Measurements from ENCODE around the gene GUCA2B. TPM values are rescaled to one million over a fixed set of nuclear protein-coding genes. Genes with fewer than 3 reads are reported as not detected.

GUCA2B gene
- total and polyA plus RNA-seq, 12 donors: not detected

- Histone ChIP-seq H3K27ac (no peak overlapping the region), H3K4me3 (no peak overlapping the region), H3K9me3 (replicated peaks in 1 of 3) (no peaks in the 10 kb centered on the region), H3K36me3 (replicated peaks in 1 of 2) (peaks cover 0 to 9% of the 10 kb centered on the region in 2 donors), H3K4me1 (replicated peaks in 1 of 2) (peaks cover 4 to 9% of the 10 kb centered on the region in 2 donors), H3K27me3 (no peaks in the 10 kb centered on the region)
- no peak for TF ChIP-seq CTCF (IDR thresholded peaks at IDR 0.05)
- no peak for TF ChIP-seq POLR2A (IDR thresholded peaks at IDR 0.05)
- no peak for DNase-seq
- intact Hi-C loops (cut with DNase I): no loop called here
- 74 to 95% (median 91%) methylated on average over 3 of the region's 3 CpGs for WGBS, 4 donors
These were observed 31.4 kb downstream of the GUCA2B start for GRCh38 chr1:42184616-42185015.

- no peak overlapping the region for H3K27ac ChIP-seq
These were observed 32.9 kb downstream of the GUCA2B start for GRCh38 chr1:42186152-42186551.

GRCh38 chr1:42189931-42190853 lies 37.0 kb downstream of the GUCA2B start:
- H3K27ac ChIP-seq: no peak overlapping the region
- peaks cover 0 to 11% of the 10 kb centered on the region in 2 donors for H3K36me3 ChIP-seq (replicated peaks in 1 of 2)
- intact Hi-C loops (cut with DNase I): no loop called here
- H3K9me3 ChIP-seq (replicated peaks in 1 of 3): no peaks in the 10 kb centered on the region
- no peaks in the 10 kb centered on the region for H3K27me3 ChIP-seq
- H3K4me3 ChIP-seq: no peak overlapping the region
- no peak for DNase-seq
- peaks cover 4 to 9% of the 10 kb centered on the region in 2 donors for H3K4me1 ChIP-seq (replicated peaks in 1 of 2)
- TF ChIP-seq POLR2A (IDR thresholded peaks at IDR 0.05) (no peak), CTCF (IDR thresholded peaks at IDR 0.05) (no peak)
- WGBS, 4 donors: 90 to 96% (median 93%) methylated on average over 6 of the region's 6 CpGs

More at GRCh38 chr1:42186152-42186551, 32.9 kb downstream of the GUCA2B start:
- Histone ChIP-seq H3K9me3 (replicated peaks in 1 of 3) (no peaks in the 10 kb centered on the region), H3K36me3 (replicated peaks in 1 of 2) (peaks cover 0 to 11% of the 10 kb centered on the region in 2 donors), H3K4me1 (replicated peaks in 1 of 2) (peaks cover 4 to 9% of the 10 kb centered on the region in 2 donors), H3K4me3 (no peak overlapping the region), H3K27me3 (no peaks in the 10 kb centered on the region)
- intact Hi-C loops (cut with DNase I): no loop called here
- DNase-seq: no peak
- WGBS, 4 donors: 65 to 80% (median 68%) methylated on average over 3 of the region's 3 CpGs
- TF ChIP-seq POLR2A (IDR thresholded peaks at IDR 0.05): no peak
- no peak for TF ChIP-seq CTCF (IDR thresholded peaks at IDR 0.05)

- H3K36me3 ChIP-seq (replicated peaks in 1 of 2): peaks cover 0 to 11% of the 10 kb centered on the region in 2 donors
These were observed 38.1 kb downstream of the GUCA2B start for GRCh38 chr1:42191319-42191718.

More at GRCh38 chr1:42191319-42191718, 38.1 kb downstream of the GUCA2B start:
- Histone ChIP-seq H3K4me3 (no peak overlapping the region), H3K4me1 (replicated peaks in 1 of 2) (peaks cover 4% of the 10 kb centered on the region in 2 donors), H3K27ac (no peak overlapping the region), H3K27me3 (no peaks in the 10 kb centered on the region), H3K9me3 (replicated peaks in 1 of 3) (no peaks in the 10 kb centered on the region)
- TF ChIP-seq CTCF (IDR thresholded peaks at IDR 0.05) (no peak), POLR2A (IDR thresholded peaks at IDR 0.05) (no peak)
- whole genome bisulfite sequencing, 4 donors: 92 to 97% (median 96%) methylated on average over 8 of the region's 8 CpGs
- intact Hi-C loops (cut with DNase I): no loop called here
- DNase-seq: no peak

Data from adrenal gland (tissue), 12 donors.